Keratinocyte (primary cell): ENCODE results near the gene NEFH.

Experiments
- CTCF ChIP-seq, 3 experiments: IDR thresholded peaks in 1 of 3; conservative IDR thresholded peaks in 1 of 3; optimal IDR thresholded peaks in 1 of 3; 2 replicates in 2 of 3; 3 replicates in 1 of 3; pipeline versions ENCODE3 to v1.5.1; 2011; ENCODE audit warnings: low read length in 3 of 3, mild to moderate bottlenecking in 3 of 3, moderate library complexity in 2 of 3, control low read depth in 1 of 3, inconsistent platforms in 1 of 3; ENCODE audit not compliant: insufficient read depth in 2 of 3; ENCODE audit errors: extremely low read depth in 1 of 3
- EZH2 ChIP-seq: IDR thresholded peaks from one replicate; pipeline ENCODE4 v1.6.1; 2012; ENCODE audit warnings: inconsistent platforms, mild to moderate bottlenecking, low read length, moderate library complexity

GRCh38 chr22:29491012-29491411, 11.0 kb downstream of the NEFH start:
- TF ChIP-seq CTCF (optimal IDR thresholded peaks at IDR 0.05 in 1 of 3, IDR thresholded peaks at IDR 0.05 in 1 of 3, conservative IDR thresholded peaks at IDR 0.05 in 1 of 3; ENCODE audit: extremely low read depth in 1 of 3, insufficient read depth in 2 of 3, low read length in 3 of 3) (no peak), EZH2 (no peak)
